HEK293 (cell line): ENCODE measurements around the gene CINP.

Source experiments
- EGR2 ChIP-seq: fragments of 450-650 bp; formaldehyde crosslinking; IDR thresholded peaks from 2 replicates; pipeline ENCODE4 v1.5.1; 2016; ENCODE audit warnings: low read depth, missing biosample characterization, missing genetic modification characterization
- GFI1B ChIP-seq: fragments of 450-650 bp; formaldehyde crosslinking; IDR thresholded peaks from 2 replicates; pipeline ENCODE4 v1.5.1; 2016; ENCODE audit warnings: missing biosample characterization, missing genetic modification characterization
- GLIS2 ChIP-seq: fragments of 450-650 bp; formaldehyde crosslinking; IDR thresholded peaks from 2 replicates; pipeline ENCODE4 v1.5.1; 2016; ENCODE audit warnings: missing biosample characterization, missing genetic modification characterization
- HOXA7 ChIP-seq: sonication (generic); formaldehyde crosslinking; IDR thresholded peaks from 2 replicates; pipeline ENCODE4 v1.8.1; 2022; ENCODE audit warnings: missing genetic modification reagents, borderline replicate concordance
- IKZF3 ChIP-seq: fragments of 450-650 bp; IDR thresholded peaks from 2 replicates; pipeline ENCODE4 v1.5.0; 2018; ENCODE audit warnings: missing biosample characterization, mild to moderate bottlenecking, missing genetic modification characterization, moderate library complexity
- KLF1 ChIP-seq: fragments of 450-650 bp; formaldehyde crosslinking; IDR thresholded peaks from 2 replicates; pipeline ENCODE4 v1.5.1; 2016; ENCODE audit warnings: missing biosample characterization, missing genetic modification characterization
- KLF10 ChIP-seq: fragments of 450-650 bp; IDR thresholded peaks from 2 replicates; pipeline ENCODE4 v1.5.1; 2018; ENCODE audit warnings: missing biosample characterization, mild to moderate bottlenecking, missing genetic modification characterization
- PRDM1 ChIP-seq: fragments of 450-650 bp; formaldehyde crosslinking; IDR thresholded peaks from 2 replicates; pipeline ENCODE4; 2016; ENCODE audit warnings: missing biosample characterization, missing genetic modification characterization
- TSHZ1 ChIP-seq: fragments of 450-650 bp; formaldehyde crosslinking; IDR thresholded peaks from 2 replicates; pipeline ENCODE4 v1.5.1; 2016; ENCODE audit warnings: missing biosample characterization, missing genetic modification characterization, borderline replicate concordance
- ZBTB20 ChIP-seq: fragments of 450-650 bp; formaldehyde crosslinking; IDR thresholded peaks from 2 replicates; pipeline ENCODE4 v1.5.1; 2016; ENCODE audit warnings: missing biosample characterization, missing genetic modification characterization
- ZIC2 ChIP-seq: fragments of 450-650 bp; formaldehyde crosslinking; IDR thresholded peaks from 2 replicates; pipeline ENCODE4 v1.5.1; 2016; ENCODE audit warnings: missing biosample characterization, missing genetic modification characterization
- ZNF10 ChIP-seq: fragments of 450-650 bp; formaldehyde crosslinking; IDR thresholded peaks from 2 replicates; pipeline ENCODE4 v1.5.1; 2017; ENCODE audit warnings: missing biosample characterization, missing genetic modification characterization
- ZNF121 ChIP-seq: fragments of 450-650 bp; formaldehyde crosslinking; IDR thresholded peaks from 2 replicates; pipeline ENCODE4 v1.5.1; 2016; ENCODE audit warnings: missing biosample characterization, missing genetic modification characterization
- ZNF146 ChIP-seq: fragments of 450-650 bp; formaldehyde crosslinking; IDR thresholded peaks from 2 replicates; pipeline ENCODE4 v1.5.1; 2016; ENCODE audit warnings: missing biosample characterization, missing genetic modification characterization
- ZNF18 ChIP-seq: fragments of 450-650 bp; formaldehyde crosslinking; IDR thresholded peaks from 2 replicates; pipeline ENCODE4 v1.5.1; 2016; ENCODE audit warnings: missing biosample characterization, missing genetic modification characterization
- ZNF19 ChIP-seq: fragments of 450-650 bp; formaldehyde crosslinking; IDR thresholded peaks from 2 replicates; pipeline ENCODE4; 2016; ENCODE audit warnings: missing biosample characterization, missing genetic modification characterization, low read depth
- ZNF2 ChIP-seq: fragments of 450-650 bp; formaldehyde crosslinking; IDR thresholded peaks from 2 replicates; pipeline ENCODE4 v1.5.1; 2016; ENCODE audit warnings: missing biosample characterization, missing genetic modification characterization
- ZNF423 ChIP-seq: fragments of 450-650 bp; formaldehyde crosslinking; IDR thresholded peaks from 2 replicates; pipeline ENCODE4 v1.5.1; 2016; ENCODE audit warnings: missing biosample characterization, missing genetic modification characterization
- ZNF513 ChIP-seq: fragments of 450-650 bp; IDR thresholded peaks from 2 replicates; pipeline ENCODE4 v1.5.1; 2018; ENCODE audit warnings: missing biosample characterization, missing genetic modification characterization
- ZNF777 ChIP-seq: fragments of 450-650 bp; formaldehyde crosslinking; IDR thresholded peaks from 2 replicates; pipeline ENCODE4 v1.5.1; 2017; ENCODE audit warnings: missing biosample characterization, missing genetic modification characterization, borderline replicate concordance
- TF ChIP-seq, protein P1 (sequence below): fragments of 450-650 bp; formaldehyde crosslinking; IDR thresholded peaks from 2 replicates; pipeline ENCODE4 v1.5.1; 2016; ENCODE audit warnings: missing biosample characterization, missing genetic modification characterization, borderline replicate concordance
- TF ChIP-seq, protein P2 (sequence below): fragments of 450-650 bp; formaldehyde crosslinking; IDR thresholded peaks from 2 replicates; pipeline ENCODE4 v1.5.1; 2016; ENCODE audit warnings: missing biosample characterization, missing genetic modification characterization
- TF ChIP-seq, protein P3 (sequence below): fragments of 450-650 bp; formaldehyde crosslinking; IDR thresholded peaks from 2 replicates; pipeline ENCODE4 v1.5.1; 2016; ENCODE audit warnings: missing biosample characterization, missing genetic modification characterization, borderline replicate concordance

The CINP gene

GRCh38 chr14:102363182-102363943 lies 673 bp upstream of the CINP start (continued):
- TF ChIP-seq ZNF18 (tag by site-specific recombination) (no peak), ZNF121 (tag by site-specific recombination) (no peak), ZNF146 (tag by site-specific recombination) (no peak), ZNF10 (no peak), ZBTB20 (tag by site-specific recombination) (no peak), PRDM1 (tag by site-specific recombination) (no peak), ZNF19 (tag by site-specific recombination) (no peak), KLF10 (tag by site-specific recombination) (no peak), ZIC2 (tag by site-specific recombination) (no peak), ZNF423 (no peak), ZNF2 (no peak), HOXA7 (CRISPR knock-in tag) (no peak), IKZF3 (no peak), ZNF513 (tag by site-specific recombination) (no peak), EGR2 (tag by site-specific recombination) (0 out of 2 replicates have a peak, but pooled peaks have one; percentile 15), ZNF777 (tag by site-specific recombination) (peak; percentile 96), TSHZ1 (tag by site-specific recombination) (no peak), GLIS2 (peak; percentile 52; the same call in 1 of the 2 replicates), KLF1 (tag by site-specific recombination) (peak; percentile 22; the same call in 1 of the 2 replicates), GFI1B (tag by site-specific recombination) (no peak)
- TF ChIP-seq, protein P1, sequence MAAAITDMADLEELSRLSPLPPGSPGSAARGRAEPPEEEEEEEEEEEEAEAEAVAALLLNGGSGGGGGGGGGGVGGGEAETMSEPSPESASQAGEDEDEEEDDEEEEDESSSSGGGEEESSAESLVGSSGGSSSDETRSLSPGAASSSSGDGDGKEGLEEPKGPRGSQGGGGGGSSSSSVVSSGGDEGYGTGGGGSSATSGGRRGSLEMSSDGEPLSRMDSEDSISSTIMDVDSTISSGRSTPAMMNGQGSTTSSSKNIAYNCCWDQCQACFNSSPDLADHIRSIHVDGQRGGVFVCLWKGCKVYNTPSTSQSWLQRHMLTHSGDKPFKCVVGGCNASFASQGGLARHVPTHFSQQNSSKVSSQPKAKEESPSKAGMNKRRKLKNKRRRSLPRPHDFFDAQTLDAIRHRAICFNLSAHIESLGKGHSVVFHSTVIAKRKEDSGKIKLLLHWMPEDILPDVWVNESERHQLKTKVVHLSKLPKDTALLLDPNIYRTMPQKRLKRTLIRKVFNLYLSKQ (tag by site-specific recombination): no peak
- TF ChIP-seq, protein P2, sequence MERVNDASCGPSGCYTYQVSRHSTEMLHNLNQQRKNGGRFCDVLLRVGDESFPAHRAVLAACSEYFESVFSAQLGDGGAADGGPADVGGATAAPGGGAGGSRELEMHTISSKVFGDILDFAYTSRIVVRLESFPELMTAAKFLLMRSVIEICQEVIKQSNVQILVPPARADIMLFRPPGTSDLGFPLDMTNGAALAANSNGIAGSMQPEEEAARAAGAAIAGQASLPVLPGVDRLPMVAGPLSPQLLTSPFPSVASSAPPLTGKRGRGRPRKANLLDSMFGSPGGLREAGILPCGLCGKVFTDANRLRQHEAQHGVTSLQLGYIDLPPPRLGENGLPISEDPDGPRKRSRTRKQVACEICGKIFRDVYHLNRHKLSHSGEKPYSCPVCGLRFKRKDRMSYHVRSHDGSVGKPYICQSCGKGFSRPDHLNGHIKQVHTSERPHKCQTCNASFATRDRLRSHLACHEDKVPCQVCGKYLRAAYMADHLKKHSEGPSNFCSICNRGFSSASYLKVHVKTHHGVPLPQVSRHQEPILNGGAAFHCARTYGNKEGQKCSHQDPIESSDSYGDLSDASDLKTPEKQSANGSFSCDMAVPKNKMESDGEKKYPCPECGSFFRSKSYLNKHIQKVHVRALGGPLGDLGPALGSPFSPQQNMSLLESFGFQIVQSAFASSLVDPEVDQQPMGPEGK (tag by site-specific recombination): peak; percentile 15
- TF ChIP-seq, protein P3, sequence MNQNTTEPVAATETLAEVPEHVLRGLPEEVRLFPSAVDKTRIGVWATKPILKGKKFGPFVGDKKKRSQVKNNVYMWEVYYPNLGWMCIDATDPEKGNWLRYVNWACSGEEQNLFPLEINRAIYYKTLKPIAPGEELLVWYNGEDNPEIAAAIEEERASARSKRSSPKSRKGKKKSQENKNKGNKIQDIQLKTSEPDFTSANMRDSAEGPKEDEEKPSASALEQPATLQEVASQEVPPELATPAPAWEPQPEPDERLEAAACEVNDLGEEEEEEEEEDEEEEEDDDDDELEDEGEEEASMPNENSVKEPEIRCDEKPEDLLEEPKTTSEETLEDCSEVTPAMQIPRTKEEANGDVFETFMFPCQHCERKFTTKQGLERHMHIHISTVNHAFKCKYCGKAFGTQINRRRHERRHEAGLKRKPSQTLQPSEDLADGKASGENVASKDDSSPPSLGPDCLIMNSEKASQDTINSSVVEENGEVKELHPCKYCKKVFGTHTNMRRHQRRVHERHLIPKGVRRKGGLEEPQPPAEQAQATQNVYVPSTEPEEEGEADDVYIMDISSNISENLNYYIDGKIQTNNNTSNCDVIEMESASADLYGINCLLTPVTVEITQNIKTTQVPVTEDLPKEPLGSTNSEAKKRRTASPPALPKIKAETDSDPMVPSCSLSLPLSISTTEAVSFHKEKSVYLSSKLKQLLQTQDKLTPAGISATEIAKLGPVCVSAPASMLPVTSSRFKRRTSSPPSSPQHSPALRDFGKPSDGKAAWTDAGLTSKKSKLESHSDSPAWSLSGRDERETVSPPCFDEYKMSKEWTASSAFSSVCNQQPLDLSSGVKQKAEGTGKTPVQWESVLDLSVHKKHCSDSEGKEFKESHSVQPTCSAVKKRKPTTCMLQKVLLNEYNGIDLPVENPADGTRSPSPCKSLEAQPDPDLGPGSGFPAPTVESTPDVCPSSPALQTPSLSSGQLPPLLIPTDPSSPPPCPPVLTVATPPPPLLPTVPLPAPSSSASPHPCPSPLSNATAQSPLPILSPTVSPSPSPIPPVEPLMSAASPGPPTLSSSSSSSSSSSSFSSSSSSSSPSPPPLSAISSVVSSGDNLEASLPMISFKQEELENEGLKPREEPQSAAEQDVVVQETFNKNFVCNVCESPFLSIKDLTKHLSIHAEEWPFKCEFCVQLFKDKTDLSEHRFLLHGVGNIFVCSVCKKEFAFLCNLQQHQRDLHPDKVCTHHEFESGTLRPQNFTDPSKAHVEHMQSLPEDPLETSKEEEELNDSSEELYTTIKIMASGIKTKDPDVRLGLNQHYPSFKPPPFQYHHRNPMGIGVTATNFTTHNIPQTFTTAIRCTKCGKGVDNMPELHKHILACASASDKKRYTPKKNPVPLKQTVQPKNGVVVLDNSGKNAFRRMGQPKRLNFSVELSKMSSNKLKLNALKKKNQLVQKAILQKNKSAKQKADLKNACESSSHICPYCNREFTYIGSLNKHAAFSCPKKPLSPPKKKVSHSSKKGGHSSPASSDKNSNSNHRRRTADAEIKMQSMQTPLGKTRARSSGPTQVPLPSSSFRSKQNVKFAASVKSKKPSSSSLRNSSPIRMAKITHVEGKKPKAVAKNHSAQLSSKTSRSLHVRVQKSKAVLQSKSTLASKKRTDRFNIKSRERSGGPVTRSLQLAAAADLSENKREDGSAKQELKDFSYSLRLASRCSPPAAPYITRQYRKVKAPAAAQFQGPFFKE (tag by site-specific recombination): no peak
